ENCODE measurements around the gene PPT1. TPM values are rescaled to one million over a fixed set of nuclear protein-coding genes. Genes with fewer than 3 reads are reported as not detected.

PPT1 gene
- polyA plus RNA-seq, 1 donor from 2014 or later: 64.6 TPM

GRCh38 chr1:40114400-40114799 lies 17.3 kb upstream of the PPT1 start:
- H3F3A ChIP-seq (ENCODE audit: insufficient read depth, low read length, poor library complexity, severe bottlenecking): no peaks in the 10 kb centered on the region

GRCh38 chr1:40110389-40110788 lies 13.3 kb upstream of the PPT1 start:
- H4K20me1 ChIP-seq (ENCODE audit: insufficient read depth): no peaks in the 10 kb centered on the region
- no peak overlapping the region for H3K27ac ChIP-seq (ENCODE audit: low read length)
- H2AFZ ChIP-seq (ENCODE audit: low read depth, low read length): no peak overlapping the region

More at GRCh38 chr1:40114400-40114799, 17.3 kb upstream of the PPT1 start:
- Histone ChIP-seq H4K20me1 (ENCODE audit: insufficient read depth) (no peaks in the 10 kb centered on the region), H3K9me3 (ENCODE audit: low read length) (no peaks in the 10 kb centered on the region), H3K9ac (ENCODE audit: low read length) (no peak overlapping the region), H2AFZ (ENCODE audit: low read depth, low read length) (no peak overlapping the region), H3K27ac (ENCODE audit: low read length) (no peak overlapping the region), H3K79me2 (replicated peaks; ENCODE audit: insufficient read depth, low read length) (no peaks in the 10 kb centered on the region), H3K36me3 (ENCODE audit: insufficient read depth, low read length) (no peaks in the 10 kb centered on the region), H3K4me2 (ENCODE audit: low read length) (no peak overlapping the region), H3K9me2 (ENCODE audit: insufficient read depth, low read length) (no peaks in the 10 kb centered on the region), H3K4me3 (ENCODE audit: low read length) (no peak overlapping the region), H3K27me3 (ENCODE audit: insufficient read depth, low read depth, low read length) (peaks cover 3% of the 10 kb centered on the region)
- TF ChIP-seq CTCF (IDR thresholded peaks at IDR 0.05; ENCODE audit: poor library complexity, severe bottlenecking) (no peak), RAD21 (conservative IDR thresholded peaks at IDR 0.05) (no peak), EP300 (conservative IDR thresholded peaks at IDR 0.05; ENCODE audit: poor library complexity, severe bottlenecking) (no peak), MXI1 (conservative IDR thresholded peaks at IDR 0.05; ENCODE audit: poor library complexity, severe bottlenecking) (no peak), POLR2AphosphoS5 (IDR thresholded peaks at IDR 0.05) (no peak), EZH2 (IDR thresholded peaks at IDR 0.05; ENCODE audit: borderline replicate concordance, insufficient read depth, low read length, poor library complexity, severe bottlenecking) (no peak), TAF1 (IDR thresholded peaks at IDR 0.05; ENCODE audit: low read depth) (no peak), SMC3 (conservative IDR thresholded peaks at IDR 0.05; ENCODE audit: poor library complexity) (no peak), REST (IDR thresholded peaks at IDR 0.05; ENCODE audit: borderline replicate concordance) (no peak)

More at GRCh38 chr1:40110389-40110788, 13.3 kb upstream of the PPT1 start:
- H3K36me3 ChIP-seq (ENCODE audit: insufficient read depth, low read length): no peaks in the 10 kb centered on the region
- no peak overlapping the region for H3K9ac ChIP-seq (ENCODE audit: low read length)
- H3F3A ChIP-seq (ENCODE audit: insufficient read depth, low read length, poor library complexity, severe bottlenecking): no peaks in the 10 kb centered on the region
- TF ChIP-seq REST (IDR thresholded peaks at IDR 0.05; ENCODE audit: borderline replicate concordance) (no peak), CTCF (IDR thresholded peaks at IDR 0.05; ENCODE audit: poor library complexity, severe bottlenecking) (no peak)
- no peaks in the 10 kb centered on the region for H3K9me2 ChIP-seq (ENCODE audit: insufficient read depth, low read length)
- no peaks in the 10 kb centered on the region for H3K79me2 ChIP-seq (replicated peaks; ENCODE audit: insufficient read depth, low read length)
- H3K4me2 ChIP-seq (ENCODE audit: low read length): no peak overlapping the region
- H3K27me3 ChIP-seq (ENCODE audit: insufficient read depth, low read depth, low read length): no peaks in the 10 kb centered on the region
- H3K4me3 ChIP-seq (ENCODE audit: low read length): no peak overlapping the region
- no peaks in the 10 kb centered on the region for H3K9me3 ChIP-seq (ENCODE audit: low read length)
